Uterus (tissue), 2 donors: Measurements from ENCODE around the gene GMDS.

Experiments used
- POLR2A ChIP-seq, 2 donors: fragments of 450-650 bp; IDR thresholded peaks; one replicate each; pipeline ENCODE4 v1.6.1; 2016; ENCODE audit warnings: antibody characterized with exemption in 2 of 2, mild to moderate bottlenecking in 1 of 2, moderate library complexity in 1 of 2
- TF ChIP-seq, protein P1 (sequence below), 4 experiments: fragments of 200-600 bp in 2 of 4; fragments of 450-650 bp in 2 of 4; sonication (generic) in 2 of 4; IDR thresholded peaks; one replicate each; pipeline ENCODE4 v1.5.1; 2016 to 2019; ENCODE audit warnings: antibody characterized with exemption in 4 of 4, mild to moderate bottlenecking in 2 of 4, moderate library complexity in 1 of 4

DNA sequence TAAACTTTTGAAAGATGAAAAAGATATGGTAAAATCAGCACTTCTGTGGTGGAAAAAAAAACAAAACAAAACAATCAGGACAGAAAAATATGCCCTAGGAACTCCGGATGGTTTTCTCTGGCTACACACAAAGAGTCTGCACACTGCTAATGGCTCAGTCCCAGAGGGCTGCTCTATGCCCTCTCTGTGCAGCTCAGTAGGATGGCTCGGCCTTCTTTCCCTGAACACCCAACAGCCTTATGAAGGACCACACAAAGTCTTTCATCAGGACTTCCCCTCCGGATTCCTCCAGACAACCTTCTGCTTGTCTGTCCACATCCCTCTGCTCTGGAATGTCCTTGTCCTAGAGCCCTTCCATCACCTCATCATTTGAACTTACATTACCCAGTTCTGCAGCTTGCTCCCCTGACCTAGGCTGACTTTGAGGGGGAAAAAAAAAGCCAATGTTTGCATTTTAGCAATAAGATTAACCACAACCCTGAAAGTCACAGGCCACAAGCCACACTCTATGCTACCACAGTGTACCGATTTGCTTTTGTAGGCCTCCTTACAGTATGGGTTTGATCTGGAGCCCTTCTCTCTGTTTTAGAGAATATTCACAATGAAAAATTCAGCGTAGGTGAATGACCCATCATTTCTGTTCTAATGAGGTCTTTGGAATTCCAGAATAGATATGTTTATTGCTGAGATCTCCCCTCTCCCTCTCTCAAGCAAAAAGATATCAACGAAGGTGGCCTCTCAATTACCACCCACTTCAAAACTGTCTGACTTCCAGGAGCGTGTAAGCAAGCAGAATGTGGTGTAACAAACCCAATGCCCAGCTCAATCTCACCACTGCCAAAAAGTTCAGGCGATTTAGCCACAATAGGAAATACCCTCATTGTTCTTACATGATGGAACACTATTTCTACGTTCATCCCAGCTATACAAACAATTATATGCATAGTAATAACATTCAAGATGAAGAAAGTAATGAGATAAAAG lies 164.0 kb downstream of the GMDS start:
- TF ChIP-seq, protein P1, sequence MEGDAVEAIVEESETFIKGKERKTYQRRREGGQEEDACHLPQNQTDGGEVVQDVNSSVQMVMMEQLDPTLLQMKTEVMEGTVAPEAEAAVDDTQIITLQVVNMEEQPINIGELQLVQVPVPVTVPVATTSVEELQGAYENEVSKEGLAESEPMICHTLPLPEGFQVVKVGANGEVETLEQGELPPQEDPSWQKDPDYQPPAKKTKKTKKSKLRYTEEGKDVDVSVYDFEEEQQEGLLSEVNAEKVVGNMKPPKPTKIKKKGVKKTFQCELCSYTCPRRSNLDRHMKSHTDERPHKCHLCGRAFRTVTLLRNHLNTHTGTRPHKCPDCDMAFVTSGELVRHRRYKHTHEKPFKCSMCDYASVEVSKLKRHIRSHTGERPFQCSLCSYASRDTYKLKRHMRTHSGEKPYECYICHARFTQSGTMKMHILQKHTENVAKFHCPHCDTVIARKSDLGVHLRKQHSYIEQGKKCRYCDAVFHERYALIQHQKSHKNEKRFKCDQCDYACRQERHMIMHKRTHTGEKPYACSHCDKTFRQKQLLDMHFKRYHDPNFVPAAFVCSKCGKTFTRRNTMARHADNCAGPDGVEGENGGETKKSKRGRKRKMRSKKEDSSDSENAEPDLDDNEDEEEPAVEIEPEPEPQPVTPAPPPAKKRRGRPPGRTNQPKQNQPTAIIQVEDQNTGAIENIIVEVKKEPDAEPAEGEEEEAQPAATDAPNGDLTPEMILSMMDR (IDR thresholded peaks at IDR 0.05) = no peak
- TF ChIP-seq POLR2A (IDR thresholded peaks at IDR 0.05) = no peak
